ENCODE measurements around the gene MGAT3.
"Not testable (repeated sequence)": the region's sequence is repeated elsewhere in the genome, so short reads cannot be mapped to it uniquely, and the experiment has no call there.

The MGAT3 gene

DNA sequence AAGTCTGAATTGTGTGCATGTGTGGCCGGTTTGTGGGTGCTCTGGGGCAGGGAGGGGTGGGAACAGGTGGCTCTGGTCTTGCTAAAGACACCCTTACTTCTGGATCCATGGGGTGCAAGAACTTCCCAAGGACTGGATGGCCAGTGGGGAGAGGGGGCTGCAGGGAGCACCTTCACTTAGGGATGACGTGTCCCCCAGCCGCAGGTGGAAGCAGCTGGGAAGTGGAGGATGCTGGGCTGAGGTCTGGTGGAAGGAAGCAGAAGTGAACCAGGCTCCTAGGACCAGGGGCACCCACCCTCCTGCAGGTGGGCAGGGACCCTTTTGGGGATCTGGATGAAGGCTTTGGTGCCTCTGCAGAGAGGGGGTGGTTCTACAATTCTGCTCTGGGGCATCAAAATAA is 35.4 kb downstream of the MGAT3 start:
- Histone ChIP-seq H3K9me3 (ENCODE audit: control insufficient read depth, insufficient read depth, low read length) (no peaks in the 10 kb centered on the region), H3K4me1 (ENCODE audit: insufficient read depth, low read length) (no peaks in the 10 kb centered on the region; the same call in 1 of the 2 replicates), H3K36me3 (ENCODE audit: insufficient read depth, low read length) (no peaks in the 10 kb centered on the region), H3K9ac (ENCODE audit: low read depth, low read length) (no peak overlapping the region)

DNA sequence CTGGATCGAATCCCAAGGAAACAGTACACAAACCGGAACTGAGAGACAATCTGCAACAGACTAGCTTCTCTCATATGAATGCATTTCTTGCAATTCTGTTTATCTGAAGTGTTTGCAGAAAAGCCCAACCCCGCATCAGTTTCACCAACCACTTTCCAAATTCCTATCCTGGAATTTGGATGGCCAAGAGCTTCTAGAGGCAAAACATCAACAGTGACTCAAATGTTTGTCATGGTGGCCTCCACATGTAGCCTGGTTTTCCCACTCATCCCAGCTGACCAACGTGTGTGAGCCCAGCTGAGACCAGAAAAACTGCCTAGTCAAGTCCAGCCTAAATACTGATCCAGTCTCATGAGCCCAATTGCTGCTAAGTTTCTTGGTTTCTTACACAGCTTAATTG is 36.9 kb downstream of the MGAT3 start:
- H3K9me3 ChIP-seq (ENCODE audit: control insufficient read depth, insufficient read depth, low read length) = no peaks in the 10 kb centered on the region
- no peaks in the 10 kb centered on the region for H3K36me3 ChIP-seq (ENCODE audit: insufficient read depth, low read length)
- H3K4me1 ChIP-seq (ENCODE audit: insufficient read depth, low read length) = no peaks in the 10 kb centered on the region; the same call in 1 of the 2 replicates
- H3K9ac ChIP-seq (ENCODE audit: low read depth, low read length) = no peak overlapping the region

DNA sequence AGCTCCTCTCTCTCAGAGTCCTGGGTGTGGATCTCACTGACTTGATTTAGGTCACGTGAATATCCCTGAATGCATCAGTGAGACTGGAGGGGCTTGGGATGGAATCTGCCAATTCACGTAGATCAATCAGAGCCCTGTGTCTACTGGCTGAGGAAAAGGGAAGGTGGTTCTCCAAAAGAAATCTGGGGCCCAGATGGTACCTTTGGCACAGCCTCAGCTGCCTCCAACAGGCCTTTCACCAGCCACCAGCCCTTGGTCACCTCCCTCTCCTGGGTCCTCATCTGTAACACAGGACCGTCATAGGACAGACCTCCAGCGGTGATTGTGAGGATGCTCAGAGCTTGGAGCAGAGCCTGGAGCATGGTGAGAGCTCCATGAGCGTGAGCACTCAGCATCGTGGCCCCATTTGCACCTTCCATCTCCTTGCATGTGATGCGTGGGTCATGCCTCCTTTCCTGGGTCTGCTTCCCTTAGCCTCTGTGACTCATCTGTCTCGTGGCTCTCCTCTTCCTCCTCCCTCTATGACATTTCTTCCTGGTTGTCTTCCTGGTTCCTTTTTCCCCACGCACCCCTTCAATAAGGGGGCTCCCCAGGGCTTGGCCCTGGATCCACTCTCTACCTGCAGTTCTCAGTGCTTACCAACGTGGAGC is 37.8 kb downstream of the MGAT3 start:
- Histone ChIP-seq H3K36me3 (ENCODE audit: insufficient read depth, low read length) (no peaks in the 10 kb centered on the region), H3K9me3 (ENCODE audit: control insufficient read depth, insufficient read depth, low read length) (no peaks in the 10 kb centered on the region), H3K9ac (ENCODE audit: low read depth, low read length) (no peak overlapping the region), H3K4me1 (ENCODE audit: insufficient read depth, low read length) (no peaks in the 10 kb centered on the region; the same call in 1 of the 2 replicates)

DNA sequence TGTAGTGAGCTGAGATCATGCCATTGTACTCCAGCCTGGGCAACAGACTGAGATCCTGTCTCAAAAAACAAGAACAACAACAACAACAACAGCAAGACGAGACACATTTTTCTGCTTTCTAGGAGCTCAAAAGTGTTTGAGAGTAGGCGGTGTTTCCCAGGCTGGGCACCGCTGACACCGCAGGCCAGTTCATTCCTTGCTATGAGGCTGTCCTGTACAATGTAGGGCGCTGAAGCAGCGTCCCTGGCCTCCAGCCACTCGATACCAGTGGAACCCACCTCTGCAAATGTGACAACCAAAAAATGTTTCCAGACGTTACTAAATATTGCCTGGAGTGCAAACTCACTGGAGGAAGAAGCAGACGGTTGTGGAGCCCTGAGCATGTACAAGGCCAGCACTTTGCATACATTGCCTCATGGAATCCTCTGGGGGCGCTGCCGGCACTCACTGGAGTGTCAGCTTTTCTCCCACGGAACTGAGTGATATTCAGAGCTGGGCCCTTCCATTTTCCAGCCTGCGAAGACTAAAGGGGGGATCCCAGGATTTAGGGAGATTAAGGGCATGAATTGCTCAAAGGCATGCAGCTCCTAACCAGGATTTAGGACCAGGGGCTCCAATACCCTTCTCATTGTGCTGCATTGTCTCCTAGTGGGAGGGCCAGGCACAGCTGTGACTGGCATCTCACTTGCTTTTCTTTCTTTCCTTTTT is 39.5 kb downstream of the MGAT3 start:
- Histone ChIP-seq H3K36me3 (ENCODE audit: insufficient read depth, low read length) (no peaks in the 10 kb centered on the region), H3K9me3 (ENCODE audit: control insufficient read depth, insufficient read depth, low read length) (no peaks in the 10 kb centered on the region), H3K4me1 (ENCODE audit: insufficient read depth, low read length) (0 out of 2 replicates have a peak, but pooled peaks cover 3% of the 10 kb centered on the region), H3K9ac (ENCODE audit: low read depth, low read length) (no peak overlapping the region)

DNA sequence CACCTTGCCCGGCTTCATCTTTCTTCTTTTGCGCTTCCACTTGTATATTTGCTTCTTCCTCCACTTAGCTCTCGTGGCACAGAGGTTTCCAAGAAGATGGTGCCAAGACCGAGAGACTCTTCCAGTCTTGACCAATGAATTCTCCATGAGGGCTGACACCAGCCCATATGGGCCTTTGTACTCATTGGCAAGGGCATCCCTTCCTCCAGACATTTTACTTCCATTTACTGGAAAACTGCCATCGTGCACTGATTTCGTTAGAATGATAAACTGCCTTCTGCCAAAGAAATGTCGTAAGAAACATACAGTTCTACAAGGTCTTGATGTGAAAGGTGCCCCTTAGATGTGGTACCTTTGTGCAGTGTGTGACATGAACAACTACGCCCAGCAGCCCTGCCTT is 40.6 kb downstream of the MGAT3 start:
- Histone ChIP-seq H3K9me3 (ENCODE audit: control insufficient read depth, insufficient read depth, low read length) (no peaks in the 10 kb centered on the region), H3K9ac (ENCODE audit: low read depth, low read length) (no peak overlapping the region), H3K4me1 (ENCODE audit: insufficient read depth, low read length) (0 out of 2 replicates have a peak, but pooled peaks cover 6% of the 10 kb centered on the region), H3K36me3 (ENCODE audit: insufficient read depth, low read length) (no peaks in the 10 kb centered on the region)

DNA sequence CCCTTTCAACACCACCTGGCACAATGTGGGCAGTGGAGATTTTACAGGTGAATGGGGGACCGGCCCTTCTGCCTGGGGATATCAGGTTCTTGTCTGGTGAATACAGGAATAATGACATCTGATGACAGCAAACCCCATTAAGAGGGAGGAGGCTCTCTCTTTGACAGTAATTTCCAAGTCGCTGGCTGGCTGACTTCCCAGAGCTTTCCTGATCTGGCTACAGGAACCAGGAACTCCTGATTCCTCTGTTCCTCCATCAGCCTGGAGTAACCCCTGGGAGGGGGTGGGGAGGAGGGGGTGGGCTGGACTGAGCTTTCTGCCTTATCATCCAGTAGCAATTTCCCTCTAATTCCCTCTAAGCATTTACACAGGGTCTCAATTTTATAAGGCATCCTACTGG is 41.6 kb downstream of the MGAT3 start:
- H3K9me3 ChIP-seq (ENCODE audit: control insufficient read depth, insufficient read depth, low read length) = no peaks in the 10 kb centered on the region
- H3K36me3 ChIP-seq (ENCODE audit: insufficient read depth, low read length) = no peaks in the 10 kb centered on the region
- peaks cover 9% of the 10 kb centered on the region; the same call in 1 of the 2 replicates for H3K4me1 ChIP-seq (ENCODE audit: insufficient read depth, low read length)
- no peak overlapping the region for H3K9ac ChIP-seq (ENCODE audit: low read depth, low read length)

DNA sequence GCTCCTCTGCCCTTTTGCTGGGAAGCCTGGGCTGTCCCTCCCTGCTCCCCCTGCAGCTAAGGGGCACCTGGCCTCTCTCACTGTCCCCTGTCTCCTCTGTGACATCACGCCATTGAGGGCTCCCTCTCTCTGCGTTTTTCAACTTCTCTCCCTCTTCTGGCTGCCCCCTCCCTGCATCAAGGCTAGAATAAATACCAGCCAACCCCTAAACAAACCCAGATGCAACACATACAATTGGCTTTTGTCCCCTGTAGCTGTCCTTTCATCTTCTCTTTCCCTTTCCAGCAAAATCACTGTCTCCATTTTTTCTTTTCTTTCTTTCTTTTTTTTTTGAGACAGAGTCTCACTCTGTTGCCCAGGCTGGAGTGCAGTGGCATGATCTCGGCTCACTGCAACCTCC is 42.0 kb downstream of the MGAT3 start:
- H3K36me3 ChIP-seq (ENCODE audit: insufficient read depth, low read length) = no peaks in the 10 kb centered on the region
- no peaks in the 10 kb centered on the region for H3K9me3 ChIP-seq (ENCODE audit: control insufficient read depth, insufficient read depth, low read length)
- H3K9ac ChIP-seq (ENCODE audit: low read depth, low read length) = no peak overlapping the region
- peaks cover 9% of the 10 kb centered on the region; the same call in 1 of the 2 replicates for H3K4me1 ChIP-seq (ENCODE audit: insufficient read depth, low read length)

DNA sequence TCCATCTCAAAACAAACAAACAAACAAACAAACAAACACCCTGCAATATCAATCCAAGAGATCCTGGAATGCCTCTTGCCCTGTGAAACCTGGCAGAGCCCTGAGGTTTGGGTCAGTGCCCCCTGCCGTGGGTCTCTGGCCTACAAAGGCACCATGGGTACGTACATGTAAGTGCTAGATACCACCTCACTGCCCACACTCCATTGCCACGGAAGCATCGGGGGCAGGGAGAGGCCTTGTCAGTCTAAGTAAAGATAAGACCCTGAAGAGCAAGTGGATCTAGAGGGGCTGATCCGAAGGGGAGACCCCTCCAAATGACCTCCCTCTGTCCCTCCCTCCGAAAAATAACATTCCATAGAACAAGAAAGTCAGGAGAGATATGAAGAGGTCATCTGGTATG is 43.3 kb downstream of the MGAT3 start:
- H3K4me1 ChIP-seq (ENCODE audit: insufficient read depth, low read length) = peaks cover 9% of the 10 kb centered on the region; the same call in 1 of the 2 replicates
- H3K36me3 ChIP-seq (ENCODE audit: insufficient read depth, low read length) = no peaks in the 10 kb centered on the region; the same call in 1 of the 2 replicates
- H3K9me3 ChIP-seq (ENCODE audit: control insufficient read depth, insufficient read depth, low read length) = no peaks in the 10 kb centered on the region
- H3K9ac ChIP-seq (ENCODE audit: low read depth, low read length) = no peak overlapping the region

DNA sequence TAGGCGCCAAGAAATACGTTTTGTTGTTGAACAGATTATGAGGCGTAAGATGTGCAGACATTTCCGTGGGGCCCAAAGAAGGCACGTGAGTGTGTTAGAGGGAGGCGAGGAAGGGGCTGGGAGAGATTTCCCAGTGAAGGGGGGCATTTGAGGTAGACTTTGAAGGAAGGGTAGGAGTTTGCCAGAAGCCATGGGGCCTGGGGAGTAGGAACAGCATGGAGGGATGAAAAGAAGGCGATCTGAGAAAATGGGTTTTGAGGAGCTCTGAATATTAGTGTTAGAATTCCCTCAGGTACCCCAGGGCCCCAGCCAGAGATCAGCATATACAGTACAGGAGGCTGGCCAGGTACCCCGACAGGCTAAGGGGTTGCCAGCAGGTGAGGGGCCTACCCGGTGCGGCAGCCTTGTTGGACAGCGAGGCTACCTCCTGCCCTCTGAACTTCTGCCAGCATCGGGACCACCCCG is 44.9 kb downstream of the MGAT3 start:
- Histone ChIP-seq H3K36me3 (ENCODE audit: insufficient read depth, low read length) (peaks cover 12% of the 10 kb centered on the region; the same call in 1 of the 2 replicates), H3K4me1 (ENCODE audit: insufficient read depth, low read length) (peaks cover 9% of the 10 kb centered on the region; the same call in 1 of the 2 replicates), H3K9me3 (ENCODE audit: control insufficient read depth, insufficient read depth, low read length) (no peaks in the 10 kb centered on the region), H3K9ac (ENCODE audit: low read depth, low read length) (peak overlapping the region; percentile 63)

DNA sequence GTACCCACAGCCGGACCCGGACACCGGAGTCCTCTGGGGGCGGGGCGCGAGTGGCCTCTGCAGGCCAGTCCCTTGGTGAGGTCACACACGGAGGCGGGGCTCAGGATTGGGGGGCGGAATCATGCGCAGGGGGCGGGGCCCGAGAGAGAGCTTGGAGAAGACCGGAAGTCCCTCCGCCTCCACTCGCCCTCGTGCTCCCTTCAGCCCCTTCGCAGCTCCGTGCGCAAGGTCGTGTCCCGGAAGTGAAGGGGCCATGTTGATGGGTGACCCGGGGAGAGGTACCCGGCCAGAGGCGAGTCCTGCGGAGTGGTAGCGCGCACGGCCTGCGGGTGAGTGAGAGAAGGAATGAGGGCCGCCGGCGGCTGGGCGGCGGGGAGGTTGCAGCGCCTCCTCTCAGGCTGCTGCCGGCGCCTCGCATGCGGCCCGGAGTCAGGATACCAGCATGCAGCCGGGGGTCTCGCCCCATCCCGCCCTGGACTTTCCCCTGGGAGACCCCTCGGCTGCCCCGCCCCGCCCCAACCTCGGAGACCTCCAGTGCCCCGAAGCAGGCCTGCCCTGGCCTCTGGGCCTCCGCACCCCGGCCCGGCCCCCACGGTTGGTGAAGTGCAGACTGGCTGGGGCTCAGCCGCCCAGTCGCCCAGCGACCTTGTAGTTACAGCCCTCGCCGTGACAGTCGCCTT is 45.4 kb downstream of the MGAT3 start, which contains the start of gene MIEF1:
TSS of gene MIEF1 (plus strand) at position 182 of the 680 bp plus-strand sequence. CDS start 9,005 bp downstream, outside the sequence.
- Histone ChIP-seq H3K4me1 (ENCODE audit: insufficient read depth, low read length) (peaks cover 9% of the 10 kb centered on the region; the same call in 1 of the 2 replicates), H3K9ac (ENCODE audit: low read depth, low read length) (peak within 1 kb of the TSS; percentile 63)

DNA sequence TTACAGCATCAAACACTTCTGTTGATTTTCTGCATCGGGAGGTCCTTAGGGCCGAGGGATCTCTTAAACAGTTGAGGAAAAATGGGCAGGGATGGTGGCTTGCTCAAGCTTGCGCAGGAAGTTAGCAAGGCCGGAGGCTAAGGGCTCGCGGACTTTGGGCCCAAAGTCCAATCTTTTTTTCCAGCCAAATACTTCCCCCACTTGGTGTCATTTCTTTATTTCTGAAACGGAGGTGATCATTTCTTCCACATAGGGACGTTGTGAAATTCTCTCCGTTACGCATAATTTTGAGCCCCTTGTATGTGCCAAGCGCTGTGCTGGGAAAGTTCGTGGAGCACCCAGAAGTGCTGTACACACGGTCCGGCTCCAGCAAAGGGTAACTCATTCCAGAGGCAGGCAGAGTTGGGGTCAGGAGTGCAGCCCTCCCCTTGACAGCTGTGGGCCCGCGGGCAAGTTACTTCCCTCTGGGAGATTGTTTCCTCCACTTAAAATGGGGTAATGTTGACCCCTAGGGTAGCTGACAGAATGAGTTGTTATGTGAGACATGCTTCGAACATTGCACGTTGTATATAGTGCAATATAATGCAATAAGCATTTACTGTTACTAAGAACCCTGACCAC is 46.1 kb downstream of the MGAT3 start:
- H3K36me3 ChIP-seq (ENCODE audit: insufficient read depth, low read length) = peaks cover 16% of the 10 kb centered on the region
- peak overlapping the region; percentile 63 for H3K9ac ChIP-seq (ENCODE audit: low read depth, low read length)
- H3K4me1 ChIP-seq (ENCODE audit: insufficient read depth, low read length) = peaks cover 9% of the 10 kb centered on the region; the same call in 1 of the 2 replicates
- no peaks in the 10 kb centered on the region for H3K9me3 ChIP-seq (ENCODE audit: control insufficient read depth, insufficient read depth, low read length)

More for the DNA sequence above, 45.4 kb downstream of the MGAT3 start, which contains the start of gene MIEF1:
- peaks cover 12% of the 10 kb centered on the region; the same call in 1 of the 2 replicates for H3K36me3 ChIP-seq (ENCODE audit: insufficient read depth, low read length)
- H3K9me3 ChIP-seq (ENCODE audit: control insufficient read depth, insufficient read depth, low read length) = no peaks in the 10 kb centered on the region

DNA sequence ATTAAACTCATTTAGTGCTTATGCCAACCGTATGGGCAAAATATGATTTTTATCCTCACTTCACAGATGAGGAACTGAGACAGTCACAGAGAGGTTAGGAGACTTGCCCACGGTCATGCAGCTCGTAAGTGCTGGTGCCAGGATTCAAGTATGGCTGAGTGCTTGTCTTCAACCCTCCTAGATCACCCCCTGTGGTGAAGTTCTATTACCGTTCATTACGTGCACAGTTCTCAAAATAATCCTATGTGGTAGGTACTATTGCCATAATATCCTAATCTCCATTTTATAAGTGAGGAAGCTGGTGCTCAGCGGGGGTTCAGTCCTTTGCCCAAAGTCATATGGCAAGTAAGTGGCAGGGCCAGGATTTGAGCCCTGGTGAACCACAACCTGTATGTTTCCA is 46.8 kb downstream of the MGAT3 start:
- no peak overlapping the region for H3K9ac ChIP-seq (ENCODE audit: low read depth, low read length)
- peaks cover 18% of the 10 kb centered on the region for H3K36me3 ChIP-seq (ENCODE audit: insufficient read depth, low read length)
- H3K4me1 ChIP-seq (ENCODE audit: insufficient read depth, low read length) = peaks cover 9% of the 10 kb centered on the region; the same call in 1 of the 2 replicates
- H3K9me3 ChIP-seq (ENCODE audit: control insufficient read depth, insufficient read depth, low read length) = no peaks in the 10 kb centered on the region

DNA sequence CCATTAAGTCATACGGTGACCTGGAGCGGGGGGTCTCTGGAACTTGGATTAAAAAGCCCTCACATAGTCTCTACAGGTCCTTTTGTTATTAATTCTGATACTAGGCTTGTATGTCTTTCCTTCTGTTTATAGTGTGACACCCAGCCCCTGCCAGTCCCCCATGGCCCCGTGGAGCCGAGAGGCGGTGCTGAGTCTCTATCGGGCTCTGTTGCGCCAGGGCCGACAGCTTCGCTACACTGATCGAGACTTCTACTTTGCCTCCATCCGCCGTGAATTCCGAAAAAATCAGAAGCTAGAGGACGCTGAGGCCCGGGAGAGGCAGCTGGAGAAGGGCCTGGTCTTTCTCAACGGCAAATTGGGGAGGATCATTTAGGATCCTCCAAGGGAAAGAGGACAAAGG is 47.3 kb downstream of the MGAT3 start:
- peaks cover 9% of the 10 kb centered on the region; the same call in 1 of the 2 replicates for H3K4me1 ChIP-seq (ENCODE audit: insufficient read depth, low read length)

DNA sequence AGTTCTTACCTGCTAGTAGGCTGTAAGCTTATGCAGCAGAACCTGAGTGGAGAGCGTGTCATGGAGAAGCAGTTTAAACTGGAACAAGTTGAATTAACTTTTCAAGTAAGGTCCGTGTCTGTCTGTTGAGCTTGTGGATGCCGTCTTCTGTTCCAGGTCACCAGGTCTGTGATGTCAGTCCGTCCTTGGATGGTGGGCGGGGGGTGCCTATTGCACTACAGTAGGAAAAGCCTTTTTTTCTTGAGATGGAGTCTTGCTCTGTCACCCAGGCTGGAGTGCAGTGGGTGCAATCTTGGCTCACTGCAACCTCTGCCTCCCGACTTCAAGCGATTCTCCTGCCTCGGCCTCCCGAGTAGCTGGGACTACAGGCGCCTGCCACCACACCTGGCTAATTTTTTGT is 50.2 kb downstream of the MGAT3 start:
- not testable (repeated sequence) for H3K9ac ChIP-seq (ENCODE audit: low read depth, low read length); H3K4me1 ChIP-seq (ENCODE audit: insufficient read depth, low read length)
- H3K36me3 ChIP-seq (ENCODE audit: insufficient read depth, low read length) = peaks cover 22% of the 10 kb centered on the region

More for the DNA sequence above, 47.3 kb downstream of the MGAT3 start:
- H3K36me3 ChIP-seq (ENCODE audit: insufficient read depth, low read length) = peaks cover 18% of the 10 kb centered on the region
- no peaks in the 10 kb centered on the region for H3K9me3 ChIP-seq (ENCODE audit: control insufficient read depth, insufficient read depth, low read length)
- H3K9ac ChIP-seq (ENCODE audit: low read depth, low read length) = no peak overlapping the region

More for the DNA sequence above, 50.2 kb downstream of the MGAT3 start:
- not testable (repeated sequence) for H3K9me3 ChIP-seq (ENCODE audit: control insufficient read depth, insufficient read depth, low read length)
